ENCODE results near the gene ZNF865. TPM values are rescaled to one million over a fixed set of nuclear protein-coding genes. Genes with fewer than 3 reads are reported as not detected.

The ZNF865 gene
- total RNA-seq, 1 donor from 2014 or later, result 13.1 TPM

DNA sequence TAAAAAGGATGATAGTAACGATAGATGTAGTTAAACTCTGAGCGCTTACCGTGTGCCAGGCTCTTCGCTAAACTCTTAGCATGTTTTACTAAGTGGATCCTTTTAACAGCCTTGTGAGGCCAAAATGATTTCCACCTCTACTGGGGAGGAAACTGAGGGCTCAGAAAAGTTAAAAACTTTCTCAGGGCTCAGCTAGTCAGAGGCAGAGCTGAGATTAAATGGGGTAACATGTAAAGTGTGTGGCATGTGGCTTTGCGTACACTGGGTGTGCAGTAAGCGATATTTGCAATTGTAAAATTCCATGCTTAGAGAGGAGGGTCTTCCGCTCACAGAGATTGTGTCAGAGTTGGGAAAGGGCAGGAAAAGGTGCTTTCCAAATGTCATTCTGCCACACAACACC is 51.1 kb downstream of the ZNF865 start:
- no peak for DNase-seq (ENCODE audit: extremely low read depth, low read depth, low spot score)

DNA sequence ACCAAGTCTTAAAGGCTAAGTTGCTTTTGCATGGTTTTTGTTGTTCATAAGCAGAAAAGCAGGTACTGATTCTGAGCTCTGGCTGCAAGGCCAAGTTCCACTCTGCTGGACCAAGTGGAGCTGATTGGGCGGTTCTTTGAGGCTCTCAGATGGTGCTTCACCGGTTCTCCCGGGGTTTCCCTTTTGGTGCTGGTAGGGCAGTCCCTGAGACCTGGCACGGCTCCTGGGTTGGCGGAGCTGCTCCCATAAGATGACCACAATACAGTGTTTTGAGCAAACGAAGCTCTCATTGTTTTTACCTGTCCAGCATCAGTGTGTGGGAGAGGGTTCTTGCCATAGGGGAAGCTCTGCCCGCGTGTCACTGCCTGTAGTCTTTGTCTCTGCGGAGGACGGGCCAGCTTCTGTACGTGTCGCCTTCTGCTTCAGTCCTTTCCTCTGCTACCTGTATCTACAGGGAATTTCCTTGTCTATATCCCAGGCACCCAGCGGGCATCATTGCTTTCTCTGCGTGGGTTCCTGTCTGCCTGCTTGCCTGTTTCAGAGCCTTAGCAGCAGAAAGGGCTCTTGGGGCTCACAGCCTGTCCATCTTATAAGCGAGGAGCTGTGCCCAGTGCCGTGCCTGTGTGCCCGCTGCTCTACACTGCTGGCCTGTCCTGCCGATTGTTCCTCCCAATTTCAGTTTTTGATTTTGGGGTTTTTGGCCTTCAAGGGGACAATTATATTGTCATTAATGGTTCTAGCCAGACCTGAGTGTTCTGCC is 51.7 kb downstream of the ZNF865 start:
- no peak for DNase-seq (ENCODE audit: extremely low read depth, low read depth, low spot score)

DNA sequence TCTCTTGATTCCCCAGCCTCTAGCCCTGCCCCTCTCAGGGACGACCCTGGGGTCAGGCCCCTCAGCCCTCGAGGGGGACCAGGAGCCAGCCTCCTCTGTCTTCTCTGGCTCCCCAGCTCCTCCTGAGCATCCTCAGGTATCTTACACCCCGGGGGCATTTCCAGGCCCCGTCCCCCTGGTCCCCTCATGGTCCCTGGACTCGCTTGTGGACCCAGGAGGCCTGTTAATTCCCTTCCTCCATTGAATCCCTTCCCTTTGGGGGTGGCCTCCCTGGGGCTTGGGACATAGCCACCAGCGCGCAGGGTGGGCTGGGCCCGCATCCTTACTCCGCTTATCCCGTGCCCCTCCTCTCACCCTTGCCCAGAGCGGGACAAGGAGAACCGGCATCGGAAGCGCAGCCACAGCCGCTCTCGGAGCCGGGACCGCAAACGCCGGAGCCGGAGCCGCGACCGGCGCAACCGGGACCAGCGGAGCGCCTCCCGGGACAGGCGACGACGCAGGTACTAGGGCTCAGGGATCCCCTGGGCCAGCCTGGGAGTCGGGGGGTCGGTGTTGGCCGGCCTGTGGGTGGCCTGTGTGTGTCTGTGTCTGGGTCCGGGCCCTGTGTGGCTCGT is 53.5 kb downstream of the ZNF865 start:
- DNase-seq (ENCODE audit: extremely low read depth, low read depth, low spot score), result no peak

DNA sequence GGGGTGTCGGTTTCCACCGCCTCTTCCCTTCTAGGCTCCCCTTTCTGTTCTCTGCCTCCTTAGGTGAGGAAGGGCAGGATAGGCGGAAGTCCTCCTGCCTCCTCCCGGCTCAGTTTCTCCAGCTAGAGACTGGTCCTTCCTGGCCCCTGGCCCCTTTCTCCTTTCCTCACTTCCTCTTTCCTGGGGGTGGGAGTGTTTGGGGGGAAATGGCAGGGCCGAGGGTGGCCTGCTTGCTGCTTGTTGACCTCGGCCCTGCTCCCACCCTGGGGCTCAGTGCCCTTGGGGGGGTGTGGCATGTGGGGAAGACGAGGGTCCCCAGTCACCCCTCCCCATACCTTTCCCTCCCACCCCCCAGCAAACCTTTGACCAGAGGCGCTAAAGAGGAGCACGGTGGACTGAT is 54.4 kb downstream of the ZNF865 start:
- DNase-seq (ENCODE audit: extremely low read depth, low read depth, low spot score), result no peak

DNA sequence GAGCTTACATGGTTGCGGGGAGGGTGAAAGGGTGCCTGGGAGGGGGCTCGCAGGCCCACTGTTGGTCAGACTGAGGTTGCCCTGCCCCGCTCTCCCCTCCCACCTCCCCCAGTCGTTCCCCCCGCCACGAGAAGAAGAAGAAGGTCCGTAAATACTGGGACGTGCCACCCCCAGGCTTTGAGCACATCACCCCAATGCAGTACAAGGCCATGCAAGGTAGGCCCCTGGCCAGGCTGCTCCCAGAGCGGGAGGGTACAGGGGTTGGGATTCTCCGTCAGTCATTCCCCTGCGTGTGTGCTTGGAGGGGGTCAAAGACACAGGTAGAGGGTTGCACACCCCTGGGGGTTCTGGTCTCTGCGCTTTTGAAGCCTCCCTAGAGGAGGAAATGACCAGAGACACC is 55.0 kb downstream of the ZNF865 start:
- no peak for DNase-seq (ENCODE audit: extremely low read depth, low read depth, low spot score)

DNA sequence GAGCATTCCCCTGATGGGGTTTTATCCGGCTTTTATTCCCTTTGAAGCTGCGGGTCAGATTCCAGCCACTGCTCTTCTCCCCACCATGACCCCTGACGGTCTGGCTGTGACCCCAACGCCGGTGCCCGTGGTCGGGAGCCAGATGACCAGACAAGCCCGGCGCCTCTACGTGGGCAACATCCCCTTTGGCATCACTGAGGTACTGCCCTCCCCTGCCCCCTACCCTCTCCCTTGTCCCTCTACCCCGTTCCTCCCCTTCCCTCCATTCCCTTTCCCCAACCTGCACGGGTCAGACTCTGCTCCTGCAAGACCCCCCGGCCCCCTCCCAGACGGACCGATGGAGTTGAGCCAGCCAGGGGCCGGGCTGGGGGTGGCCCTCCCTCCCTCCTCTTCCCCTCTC is 55.5 kb downstream of the ZNF865 start:
- no peak for DNase-seq (ENCODE audit: extremely low read depth, low read depth, low spot score)

DNA sequence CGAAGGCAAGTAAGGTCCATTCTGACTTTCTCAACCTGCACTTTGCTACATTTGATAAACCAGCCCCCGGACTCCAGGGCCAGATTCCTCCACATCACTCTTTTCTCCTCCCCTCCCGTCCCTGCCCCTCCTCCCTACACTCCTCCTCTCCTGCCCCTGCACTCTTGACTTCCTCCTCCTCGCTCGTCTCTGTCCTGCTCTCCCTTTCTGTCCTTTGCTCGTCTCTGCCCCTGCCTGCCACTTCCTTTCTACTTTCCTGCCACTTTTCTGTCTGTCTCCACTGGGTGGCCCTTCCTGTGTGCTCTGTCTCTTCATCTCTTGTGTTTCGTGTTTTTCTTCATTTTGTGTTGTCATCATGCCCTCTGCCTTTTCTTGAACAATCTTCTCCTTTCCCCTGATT is 56.4 kb downstream of the ZNF865 start:
- no peak for DNase-seq (ENCODE audit: extremely low read depth, low read depth, low spot score)

DNA sequence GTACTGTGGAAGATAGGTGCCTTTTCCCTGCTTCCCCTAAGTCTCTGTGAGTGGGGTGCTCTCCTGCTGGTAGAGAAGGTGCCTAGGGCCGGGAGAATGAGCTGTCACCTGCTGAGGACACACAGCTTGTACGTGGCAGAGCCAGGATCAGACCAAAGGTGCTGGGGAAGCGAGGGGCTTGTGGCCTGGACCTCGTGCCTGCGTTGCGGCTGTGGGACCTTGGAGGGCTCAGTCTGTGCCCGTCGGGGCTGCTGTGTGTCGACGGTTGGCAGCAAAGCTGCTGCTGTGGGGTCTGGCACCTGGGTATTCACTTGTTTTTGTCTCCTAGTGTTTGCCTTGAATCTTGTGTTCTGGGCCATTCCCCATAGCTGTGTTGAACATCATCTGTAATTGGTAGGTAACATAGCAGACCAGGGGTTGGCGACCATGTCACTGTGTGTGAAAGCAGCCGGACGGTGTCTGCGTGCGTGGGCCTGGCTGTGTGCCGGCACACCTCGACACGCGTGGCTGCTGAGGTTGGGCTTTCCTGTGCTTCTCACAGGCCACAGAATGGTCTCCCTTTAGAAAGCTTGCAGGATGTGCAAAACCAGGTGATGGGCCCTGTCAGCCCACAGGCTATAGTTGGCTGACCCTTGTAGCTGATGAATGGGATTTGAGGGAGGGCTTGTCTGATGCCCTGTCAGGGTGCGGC is 58.5 kb downstream of the ZNF865 start:
- no peak for DNase-seq (ENCODE audit: extremely low read depth, low read depth, low spot score)

DNA sequence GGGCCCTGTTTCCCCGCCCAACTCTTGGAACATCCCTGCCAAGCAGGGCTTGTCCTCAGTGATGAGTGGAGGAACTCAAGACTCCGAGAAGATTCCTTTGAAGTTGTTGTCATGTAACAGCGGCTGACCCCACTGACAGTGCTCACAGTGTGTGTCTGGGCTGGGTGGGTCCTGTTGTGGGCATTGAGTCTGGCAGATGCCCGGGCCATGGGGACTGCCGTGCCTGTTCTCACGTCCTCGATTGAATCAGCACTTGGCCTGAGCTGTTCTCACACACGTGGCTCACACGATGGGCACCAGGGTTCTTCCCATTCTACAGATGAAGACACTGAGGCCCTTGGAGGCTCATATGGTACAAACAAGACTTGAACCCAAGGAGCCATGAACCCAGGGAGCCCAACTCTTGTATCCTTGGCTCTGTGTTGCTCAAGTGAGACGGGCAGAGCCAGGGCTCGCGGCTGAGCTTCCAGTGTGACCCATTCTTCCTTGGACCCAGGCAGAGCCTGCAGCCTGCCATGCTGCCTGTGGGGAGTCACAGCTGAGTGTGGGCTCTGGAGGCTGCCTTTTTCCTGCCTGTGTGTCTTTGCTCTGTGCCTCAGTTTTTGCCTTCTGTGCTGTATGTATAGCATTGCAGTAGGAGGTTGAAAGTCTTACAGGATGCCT is 61.0 kb downstream of the ZNF865 start:
- no peak for DNase-seq (ENCODE audit: extremely low read depth, low read depth, low spot score)

Other genes starting within 250 kb of the ZNF865 start
- gene GARIN5B, start 242.4 kb upstream of the ZNF865 start, total RNA-seq, result not detected in 2 replicates
- 3.1 and 6.8 TPM in 2 replicates for gene IL11, start 235.2 kb upstream of the ZNF865 start, total RNA-seq
- gene TMEM190, start 228.8 kb upstream of the ZNF865 start, total RNA-seq, result not detected in 2 replicates
- 0.58 and 1.3 TPM in 2 replicates for gene TMEM238, start 221.4 kb upstream of the ZNF865 start, total RNA-seq
- gene RPL28, start 219.7 kb upstream of the ZNF865 start, total RNA-seq, result 597 and 618 TPM in 2 replicates
- 64.2 and 82.3 TPM in 2 replicates for gene UBE2S, start 197.9 kb upstream of the ZNF865 start, total RNA-seq
- not detected in 2 replicates for gene SHISA7, start 162.3 kb upstream of the ZNF865 start, total RNA-seq
- 52.1 and 73.1 TPM in 2 replicates for gene ISOC2, start 144.0 kb upstream of the ZNF865 start, total RNA-seq
- not detected in 2 replicates for gene C19orf85, start 140.9 kb upstream of the ZNF865 start, total RNA-seq
- 3.8 and 10.1 TPM in 2 replicates for gene ZNF628, start 129.0 kb upstream of the ZNF865 start, total RNA-seq
- gene NAT14, start 120.5 kb upstream of the ZNF865 start, total RNA-seq, result 26.4 and 42.5 TPM in 2 replicates
- 2.4 and 2.9 TPM in 2 replicates for gene SSC5D, start 117.2 kb upstream of the ZNF865 start, total RNA-seq
- gene SBK2, start 68.5 kb upstream of the ZNF865 start, total RNA-seq, result not detected in 2 replicates
- gene SBK3, start 60.1 kb upstream of the ZNF865 start, total RNA-seq, result 1.3 and 1.5 TPM in 2 replicates
- gene ZNF579, start 24.8 kb upstream of the ZNF865 start, total RNA-seq, result 9.2 and 9.5 TPM in 2 replicates
- gene FIZ1, start 6.1 kb upstream of the ZNF865 start, total RNA-seq, result 4.4 and 4.7 TPM in 2 replicates
- 24.6 and 42.1 TPM in 2 replicates for gene ZNF524, start 5.4 kb upstream of the ZNF865 start, total RNA-seq
- 2.0 and 3.9 TPM in 2 replicates for gene ZNF784, start 18.9 kb downstream of the ZNF865 start, total RNA-seq
- 18.3 and 28.9 TPM in 2 replicates for gene ZNF580, start 35.4 kb downstream of the ZNF865 start, total RNA-seq
- gene ZNF581, start 38.0 kb downstream of the ZNF865 start, total RNA-seq, result 22.8 and 39.4 TPM in 2 replicates
- gene CCDC106, start 42.6 kb downstream of the ZNF865 start, total RNA-seq, result 24.0 and 28.7 TPM in 2 replicates
- 111 and 150 TPM in 2 replicates for gene U2AF2, start 49.4 kb downstream of the ZNF865 start, total RNA-seq
- 162 and 201 TPM in 2 replicates for gene EPN1, start 69.6 kb downstream of the ZNF865 start, total RNA-seq
- not detected in 2 replicates for gene NLRP9, start 132.8 kb downstream of the ZNF865 start, total RNA-seq
- gene RFPL4A, start 153.4 kb downstream of the ZNF865 start, total RNA-seq, result not detected in 2 replicates
- gene RFPL4AL1, start 163.5 kb downstream of the ZNF865 start, total RNA-seq, result not detected in 2 replicates
- not detected in 2 replicates for gene NLRP11, start 226.4 kb downstream of the ZNF865 start, total RNA-seq
- gene NLRP4, start 230.9 kb downstream of the ZNF865 start, total RNA-seq, result not detected in 2 replicates